HG03442 (cell line): ENCODE data around the gene DENND4A.

ENCODE experiments used
- ATAC-seq: cut with Tn5 transposase; IDR thresholded peaks from one replicate; pipeline ENCODE4 v1.9.1; 2021; ENCODE audit warnings: mild to moderate bottlenecking, moderate library complexity; ENCODE audit not compliant: unreplicated experiment

The DENND4A gene

GRCh38 chr15:65792138-65792987, at the start of gene DENND4A:
DENND4A (minus strand) TSS chr15:65792293; CDS start chr15:65756450, 35,843 bp downstream.
- peak; percentile 73 for ATAC-seq

- ATAC-seq: no peak
Measured at GRCh38 chr15:65841121-65841930, 49.2 kb upstream of the DENND4A start.

GRCh38 chr15:65839985-65840384, 47.9 kb upstream of the DENND4A start:
- no peak for ATAC-seq

- no peak for ATAC-seq
Measured at GRCh38 chr15:65839354-65839901, 47.3 kb upstream of the DENND4A start.

GRCh38 chr15:65837301-65838294, 45.5 kb upstream of the DENND4A start:
- ATAC-seq: no peak

- no peak for ATAC-seq
Measured at GRCh38 chr15:65836665-65837064, 44.6 kb upstream of the DENND4A start.

GRCh38 chr15:65835447-65835846, 43.4 kb upstream of the DENND4A start:
- no peak for ATAC-seq

- ATAC-seq: no peak
Measured at GRCh38 chr15:65834603-65835282, 42.6 kb upstream of the DENND4A start.

GRCh38 chr15:65833501-65834205, 41.6 kb upstream of the DENND4A start:
- no peak for ATAC-seq

GRCh38 chr15:65832549-65833364, 40.7 kb upstream of the DENND4A start:
- peak; percentile 50 for ATAC-seq

GRCh38 chr15:65829130-65829764, 37.2 kb upstream of the DENND4A start:
- ATAC-seq: no peak

- no peak for ATAC-seq
Measured at GRCh38 chr15:65828585-65828984, 36.5 kb upstream of the DENND4A start.

GRCh38 chr15:65827065-65827464, 35.0 kb upstream of the DENND4A start:
- no peak for ATAC-seq

- ATAC-seq: no peak
Measured at GRCh38 chr15:65824941-65825544, 33.0 kb upstream of the DENND4A start.

- no peak for ATAC-seq
Measured at GRCh38 chr15:65824031-65824743, 32.1 kb upstream of the DENND4A start.

GRCh38 chr15:65822316-65822715, 30.2 kb upstream of the DENND4A start:
- ATAC-seq: no peak

- no peak for ATAC-seq
Measured at GRCh38 chr15:65821070-65821469, 29.0 kb upstream of the DENND4A start.
